Activated CD8-positive, alpha-beta memory T cell treated with anti-CD3 and anti-CD28 coated beads, Interleukin-2, amount 50 U/mL, for 4 hours (primary cell): ENCODE results near the gene PSMD1.

Source experiments
- DNase-seq: peaks from one replicate; pipeline ENCODE4 v3.0.0-alpha.2; 2020

The PSMD1 gene

DNA sequence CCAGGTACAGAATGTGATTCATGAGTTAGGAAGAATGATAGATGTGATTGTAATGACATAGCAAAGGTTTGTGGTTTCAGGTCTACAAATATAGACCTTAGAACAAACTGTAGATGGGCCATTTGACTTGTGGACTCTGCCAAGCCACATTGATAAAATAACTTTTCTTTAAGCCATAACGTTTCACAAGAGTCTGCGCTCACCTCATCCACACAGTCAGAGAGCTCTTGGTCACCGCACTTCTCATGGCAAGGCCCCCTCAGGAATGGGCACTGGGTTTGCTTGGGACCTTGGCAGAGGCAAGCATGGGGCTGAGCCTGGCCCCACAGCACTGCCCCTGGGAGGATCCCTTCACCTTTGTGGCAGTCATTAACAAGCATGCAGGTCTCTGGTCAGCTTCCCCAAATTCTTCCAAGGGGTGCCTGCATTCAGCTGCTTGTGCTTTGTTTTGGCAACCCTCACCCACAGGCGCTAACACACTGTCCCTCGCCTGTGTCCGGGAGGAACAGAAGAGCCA, 155.7 kb downstream of the PSMD1 start:
- no peak for DNase-seq

DNA sequence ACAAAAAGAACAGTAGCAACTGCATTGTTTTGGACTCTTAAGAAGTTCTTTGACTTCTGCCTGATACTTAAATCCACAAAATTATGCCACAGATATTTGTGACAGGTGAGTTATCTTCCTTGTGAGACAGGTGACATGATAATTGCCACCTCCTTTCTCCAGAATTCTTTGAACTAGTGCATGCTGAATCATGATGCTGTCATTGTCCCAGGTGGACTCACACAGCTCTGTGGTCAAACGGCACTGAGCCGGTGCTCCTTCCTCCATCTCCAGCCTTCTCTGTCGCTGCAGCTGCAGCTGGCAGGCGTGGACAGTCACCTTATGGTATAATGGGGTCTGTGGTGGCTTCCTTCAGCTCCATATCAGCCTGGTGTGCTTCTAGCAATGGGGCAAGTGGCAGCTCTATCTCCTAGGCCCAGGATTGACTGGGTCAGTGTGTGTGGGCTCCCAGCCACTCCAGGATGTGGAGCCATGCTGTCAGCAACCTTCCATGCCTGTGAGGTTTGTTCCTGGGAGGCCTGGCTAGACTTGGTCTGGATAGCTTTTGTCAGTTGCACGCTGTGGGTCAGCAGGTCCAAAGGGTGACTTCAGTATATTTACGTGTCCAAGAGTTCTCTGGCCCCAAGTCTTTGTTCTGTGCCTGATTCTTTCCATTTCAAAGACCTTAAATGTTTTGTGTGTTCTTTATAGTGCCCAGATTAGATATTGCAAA, 157.4 kb downstream of the PSMD1 start:
- DNase-seq: no peak

- no peak for DNase-seq
Measured at GRCh38 chr2:231218366-231218765, 161.7 kb downstream of the PSMD1 start.

GRCh38 chr2:231219289-231219688, 162.6 kb downstream of the PSMD1 start:
- DNase-seq: no peak

DNA sequence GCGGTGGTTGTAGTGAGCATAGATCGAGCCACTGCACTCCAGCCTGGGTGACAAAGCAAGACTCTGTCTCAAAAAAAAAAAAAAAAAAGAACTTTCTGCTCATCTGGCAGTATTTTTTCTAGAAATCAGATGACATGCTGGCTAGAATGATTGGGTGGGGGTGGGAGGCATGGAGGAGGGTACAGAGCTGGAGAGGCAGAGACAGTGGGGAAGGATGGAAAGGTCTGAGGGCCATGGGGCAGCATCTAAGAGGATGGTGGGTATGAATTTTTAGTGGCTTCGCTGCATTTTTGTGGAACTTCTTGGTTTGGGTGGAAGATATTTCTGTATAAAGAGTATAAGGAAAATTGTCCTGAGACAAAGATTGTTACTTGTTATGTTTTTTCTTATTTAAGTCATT, 165.1 kb downstream of the PSMD1 start:
- no peak for DNase-seq
